Ishikawa (cell line): ENCODE measurements around the gene SLC23A2.

ENCODE experiments used
- CREB1 ChIP-seq: IDR thresholded peaks from 2 replicates; pipeline ENCODE4 v1.6.1; 2012; ENCODE audit warnings: low read depth
- EGR1 ChIP-seq: IDR thresholded peaks from 2 replicates; pipeline ENCODE4 v1.6.1; 2012
- EP300 ChIP-seq: IDR thresholded peaks from 2 replicates; pipeline ENCODE4 v1.6.1; 2012; ENCODE audit warnings: borderline replicate concordance
- MAX ChIP-seq: IDR thresholded peaks from 2 replicates; pipeline ENCODE4 v1.6.1; 2012
- RAD21 ChIP-seq: IDR thresholded peaks from 2 replicates; pipeline ENCODE4 v1.6.1; 2012; ENCODE audit warnings: low read depth
- TEAD4 ChIP-seq: IDR thresholded peaks from 2 replicates; pipeline ENCODE4 v1.6.1; 2012
- USF1 ChIP-seq: IDR thresholded peaks from 2 replicates; pipeline ENCODE4 v1.6.1; 2012

- TF ChIP-seq USF1 (no peak), EP300 (no peak), TEAD4 (no peak), RAD21 (no peak), EGR1 (no peak), CREB1 (no peak), MAX (no peak)
These were observed 27.8 kb downstream of the SLC23A2 start for GRCh38 chr20:4973330-4974097.
